Transverse colon (tissue), 4 donors: ENCODE measurements around the gene CHST15. TPM values are rescaled to one million over a fixed set of nuclear protein-coding genes. Genes with fewer than 3 reads are reported as not detected.

ENCODE experiments used
- DNase-seq: peaks from one replicate; pipeline ENCODE4 v3.0.0-alpha.2; 2019
- H3K27ac ChIP-seq, 4 donors: fragments of 200-600 bp; sonication (generic); 2 replicates each; pipeline ENCODE4 v1.5.1; 2016 to 2018; ENCODE audit warnings: inconsistent platforms in 4 of 4
- H3K27me3 ChIP-seq: fragments of 200-600 bp; sonication (generic); 2 replicates; pipeline ENCODE4 v1.5.1; 2017; ENCODE audit warnings: inconsistent platforms
- H3K36me3 ChIP-seq, 4 donors: fragments of 200-600 bp; sonication (generic); 2 replicates each; pipeline ENCODE4 v1.5.1; 2017 to 2019; ENCODE audit warnings: inconsistent platforms in 4 of 4
- H3K4me1 ChIP-seq, 4 donors: fragments of 200-600 bp; sonication (generic); 2 replicates each; pipeline ENCODE4 v1.5.1; 2017 to 2020; ENCODE audit warnings: inconsistent platforms in 4 of 4
- H3K4me3 ChIP-seq, 4 donors: fragments of 200-600 bp; sonication (generic); 1 replicate in 1 of 4; 2 replicates in 3 of 4; pipeline versions ENCODE4 v1.5.1 to v1.6.1; 2017 to 2019; ENCODE audit warnings: inconsistent platforms in 4 of 4
- H3K9me3 ChIP-seq, 2 donors: fragments of 200-600 bp; sonication (generic); 2 replicates each; pipeline ENCODE4 v1.5.1; 2017 to 2019; ENCODE audit warnings: inconsistent platforms in 2 of 2
- EP300 ChIP-seq: sonication (generic); formaldehyde crosslinking; IDR thresholded peaks from one replicate; pipeline ENCODE4 v1.6.1; 2017; ENCODE audit warnings: antibody characterized with exemption, low read depth
- POLR2A ChIP-seq: fragments of 450-650 bp; IDR thresholded peaks from one replicate; pipeline ENCODE4 v1.6.1; 2016; ENCODE audit warnings: antibody characterized with exemption, mild to moderate bottlenecking, moderate library complexity
- POLR2AphosphoS5 ChIP-seq, 3 donors: sonication (generic); formaldehyde crosslinking; IDR thresholded peaks; one replicate each; pipeline ENCODE4 v1.6.1; 2016; ENCODE audit warnings: antibody characterized with exemption in 3 of 3
- WGBS, 2 donors: methylation state at CpG; one replicate each; pipeline ENCODE4 v1.1.5; 2018; ENCODE audit warnings: low coverage in 1 of 2; 5-methylcytosine and 5-hydroxymethylcytosine counted together
- in situ Hi-C, 4 donors: fragments of 200-750 bp; cut with MboI; loops; one replicate each; pipeline versions ENCODE4 v1.15.0 to v1.15.1; 2017; ENCODE audit warnings: low sequenced_read_pairs in 3 of 4, low pct_ligation_motif_present in 1 of 4, low pct_unique_long_range_greater_than_20kb in 1 of 4
- intact Hi-C: fragments of 100-400 bp; cut with DNase I; formaldehyde crosslinking; loops from one replicate; pipeline ENCODE4 v1.15.1; 2023; ENCODE audit warnings: low total_unique reads
- total RNA-seq, 4 donors: library from RNA; depleted of rRNA; stranded (reverse); fragments of >200 nt; gene quantifications; one replicate each; pipeline ENCODE4 v1.1.0, GENCODE V29; 2016
- TF ChIP-seq, protein P1 (sequence below), 5 experiments: fragments of 200-600 bp in 3 of 5; fragments of 450-650 bp in 2 of 5; sonication (generic) in 3 of 5; IDR thresholded peaks; 1 replicate in 2 of 5; 2 replicates in 3 of 5; pipeline ENCODE4 v1.5.1; 2016 to 2017; ENCODE audit warnings: antibody characterized with exemption in 5 of 5, inconsistent platforms in 3 of 5, mild to moderate bottlenecking in 2 of 5, moderate library complexity in 1 of 5

The CHST15 gene
- total RNA-seq, 4 donors from 2014 or later = 10.0 to 25.4 (median 16.0) TPM

DNA sequence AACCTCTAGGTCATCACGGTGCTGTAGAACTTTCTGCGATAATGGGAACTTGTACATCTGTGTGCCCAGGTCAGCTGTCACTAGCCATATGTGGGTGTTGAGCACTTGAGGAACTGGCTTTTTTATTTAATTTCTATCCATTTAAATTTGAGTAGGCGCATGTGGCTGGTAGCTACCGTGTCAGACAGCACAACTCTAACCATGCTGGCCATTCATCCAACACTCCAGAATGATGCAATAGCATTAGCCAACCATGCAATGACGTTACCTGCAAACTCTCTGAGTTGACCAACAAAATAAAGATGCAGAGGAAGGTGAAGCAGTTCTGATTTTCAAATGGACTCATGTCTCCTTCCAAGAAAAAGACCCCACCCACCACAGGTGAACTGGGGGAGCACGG, 24.4 kb upstream of the CHST15 start:
- 80 to 85% methylated on average over 1 to 6 of the region's 6 CpGs for WGBS, 2 donors
- TF ChIP-seq, protein P1, sequence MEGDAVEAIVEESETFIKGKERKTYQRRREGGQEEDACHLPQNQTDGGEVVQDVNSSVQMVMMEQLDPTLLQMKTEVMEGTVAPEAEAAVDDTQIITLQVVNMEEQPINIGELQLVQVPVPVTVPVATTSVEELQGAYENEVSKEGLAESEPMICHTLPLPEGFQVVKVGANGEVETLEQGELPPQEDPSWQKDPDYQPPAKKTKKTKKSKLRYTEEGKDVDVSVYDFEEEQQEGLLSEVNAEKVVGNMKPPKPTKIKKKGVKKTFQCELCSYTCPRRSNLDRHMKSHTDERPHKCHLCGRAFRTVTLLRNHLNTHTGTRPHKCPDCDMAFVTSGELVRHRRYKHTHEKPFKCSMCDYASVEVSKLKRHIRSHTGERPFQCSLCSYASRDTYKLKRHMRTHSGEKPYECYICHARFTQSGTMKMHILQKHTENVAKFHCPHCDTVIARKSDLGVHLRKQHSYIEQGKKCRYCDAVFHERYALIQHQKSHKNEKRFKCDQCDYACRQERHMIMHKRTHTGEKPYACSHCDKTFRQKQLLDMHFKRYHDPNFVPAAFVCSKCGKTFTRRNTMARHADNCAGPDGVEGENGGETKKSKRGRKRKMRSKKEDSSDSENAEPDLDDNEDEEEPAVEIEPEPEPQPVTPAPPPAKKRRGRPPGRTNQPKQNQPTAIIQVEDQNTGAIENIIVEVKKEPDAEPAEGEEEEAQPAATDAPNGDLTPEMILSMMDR (IDR thresholded peaks at IDR 0.05) = no peak
- TF ChIP-seq POLR2A (no peak), EP300 (no peak), POLR2AphosphoS5 (IDR thresholded peaks at IDR 0.05) (no peak)
- Histone ChIP-seq H3K9me3 (no peaks in the 10 kb centered on the region), H3K4me1 (peaks cover 0 to 5% (median 0%) of the 10 kb centered on the region in 4 donors), H3K36me3 (no peaks in the 10 kb centered on the region), H3K4me3 (no peak overlapping the region), H3K27ac (no peak overlapping the region), H3K27me3 (no peaks in the 10 kb centered on the region)
- DNase-seq = no peak
- in situ Hi-C loops (no loop called here), intact Hi-C loops (no loop called here)

DNA sequence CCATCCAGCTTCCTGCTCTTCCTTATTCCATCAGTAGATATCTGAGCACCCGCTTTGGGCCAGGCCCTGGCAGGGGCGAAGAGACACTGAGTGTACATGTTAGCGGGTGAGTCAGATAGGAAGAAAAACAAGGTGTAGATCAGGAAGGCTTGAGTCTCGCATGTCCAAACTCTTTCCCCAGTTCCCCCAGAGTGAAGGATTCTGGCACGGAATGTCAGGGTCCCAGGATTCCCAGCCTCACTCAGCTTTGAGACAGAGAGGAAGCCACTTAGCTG, 24.1 kb upstream of the CHST15 start:
- TF ChIP-seq POLR2A (no peak), EP300 (no peak), POLR2AphosphoS5 (IDR thresholded peaks at IDR 0.05) (no peak)
- TF ChIP-seq, protein P1 (IDR thresholded peaks at IDR 0.05) = no peak
- no peak overlapping the region for H3K4me3 ChIP-seq
- 94 to 100% methylated on average over 2 to 5 of the region's 5 CpGs for WGBS, 2 donors
- no peaks in the 10 kb centered on the region for H3K36me3 ChIP-seq
- intact Hi-C loops (no loop called here), in situ Hi-C loops (no loop called here)
- H3K4me1 ChIP-seq = peaks cover 0 to 5% (median 0%) of the 10 kb centered on the region in 4 donors
- H3K27ac ChIP-seq = no peak overlapping the region
- H3K9me3 ChIP-seq = no peaks in the 10 kb centered on the region
- DNase-seq = no peak
- no peaks in the 10 kb centered on the region for H3K27me3 ChIP-seq

DNA sequence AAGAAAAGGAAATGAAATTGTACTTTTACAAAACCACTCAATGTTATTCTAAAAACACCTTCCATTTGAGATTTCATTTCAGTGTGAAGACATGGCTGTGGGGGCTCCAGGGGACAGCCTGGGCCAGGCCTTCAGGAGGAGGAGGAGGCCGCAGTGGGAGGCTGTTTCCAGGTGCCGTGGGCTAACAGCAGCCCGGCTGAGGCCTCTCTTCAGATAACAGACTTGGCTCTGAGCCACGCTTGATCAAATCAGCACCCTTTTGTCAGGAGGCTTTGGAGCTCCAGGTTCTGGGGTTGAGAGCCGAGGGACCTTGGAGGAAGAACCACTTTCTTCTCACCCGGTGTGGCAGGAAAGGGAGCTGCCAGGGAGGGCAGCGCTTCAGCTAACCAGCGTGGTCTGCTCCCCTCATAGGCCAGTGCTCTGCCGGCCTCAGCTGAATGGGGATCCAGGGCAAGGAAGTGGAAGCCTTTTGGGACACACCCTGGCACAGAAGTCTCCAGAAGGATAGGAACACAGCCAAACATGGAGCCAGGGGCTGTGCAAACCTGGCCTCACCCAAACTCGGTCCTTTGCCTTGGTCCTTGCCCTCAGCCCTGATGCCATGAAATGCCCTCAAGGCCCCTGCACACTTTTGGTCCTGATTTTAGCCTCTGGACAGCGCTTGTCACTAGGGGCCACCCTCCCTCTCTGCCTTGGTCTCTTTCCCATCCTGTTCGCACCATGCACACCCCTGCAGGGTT, 23.5 kb upstream of the CHST15 start:
- TF ChIP-seq, protein P1 (IDR thresholded peaks at IDR 0.05) = no peak
- TF ChIP-seq EP300 (no peak), POLR2AphosphoS5 (IDR thresholded peaks at IDR 0.05) (no peak), POLR2A (no peak)
- no peaks in the 10 kb centered on the region for H3K9me3 ChIP-seq
- H3K27ac ChIP-seq = no peak overlapping the region
- intact Hi-C loops = no loop called here
- no peaks in the 10 kb centered on the region for H3K36me3 ChIP-seq
- 29 to 67% methylated on average over 1 to 12 of the region's 12 CpGs for WGBS, 2 donors
- no peak overlapping the region for H3K4me3 ChIP-seq
- in situ Hi-C loops = no loop called here
- DNase-seq = no peak
- no peaks in the 10 kb centered on the region for H3K27me3 ChIP-seq
- peaks cover 0 to 5% (median 0%) of the 10 kb centered on the region in 4 donors for H3K4me1 ChIP-seq

DNA sequence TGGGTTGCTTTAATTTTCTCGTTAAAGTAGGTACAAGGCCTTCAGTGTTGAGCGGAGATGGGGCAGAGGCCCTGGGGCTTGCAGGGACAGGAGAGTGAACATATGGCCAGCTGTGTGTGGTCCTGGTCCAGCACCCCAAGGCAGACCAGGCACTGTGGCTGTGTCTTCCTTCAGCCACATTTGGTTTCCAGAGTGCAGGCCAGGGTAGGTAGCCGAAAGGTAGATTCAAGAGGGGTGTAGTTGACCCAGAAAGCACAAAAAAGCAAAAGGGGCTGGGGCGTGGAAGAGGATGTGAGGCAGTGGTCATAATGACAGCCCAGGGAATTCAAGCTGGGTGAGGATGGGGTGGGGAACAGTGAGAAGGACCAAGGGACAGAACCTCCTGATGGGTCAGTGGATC, 21.3 kb upstream of the CHST15 start:
- no peaks in the 10 kb centered on the region for H3K36me3 ChIP-seq
- in situ Hi-C loops (no loop called here), intact Hi-C loops (no loop called here)
- no peaks in the 10 kb centered on the region for H3K27me3 ChIP-seq
- DNase-seq = no peak
- no peak overlapping the region for H3K27ac ChIP-seq
- 91 to 96% methylated on average over 3 to 4 of the region's 4 CpGs for WGBS, 2 donors
- no peak overlapping the region for H3K4me3 ChIP-seq
- no peaks in the 10 kb centered on the region for H3K9me3 ChIP-seq
- TF ChIP-seq, protein P1 (IDR thresholded peaks at IDR 0.05) = no peak
- no peak for TF ChIP-seq EP300
- no peak for TF ChIP-seq POLR2AphosphoS5 (IDR thresholded peaks at IDR 0.05)
- TF ChIP-seq POLR2A = no peak
- peaks cover 0 to 3% (median 0%) of the 10 kb centered on the region in 4 donors for H3K4me1 ChIP-seq
